HG03342 (cell line): ENCODE results near the gene AKAP6.
"Not testable (repeated sequence)": the region's sequence is repeated elsewhere in the genome, so short reads cannot be mapped to it uniquely, and the experiment has no call there.

Experiments used
- ATAC-seq: cut with Tn5 transposase; IDR thresholded peaks from one replicate; pipeline ENCODE4 v1.9.1; 2021; ENCODE audit warnings: mild to moderate bottlenecking, moderate library complexity; ENCODE audit not compliant: unreplicated experiment

The AKAP6 gene

DNA sequence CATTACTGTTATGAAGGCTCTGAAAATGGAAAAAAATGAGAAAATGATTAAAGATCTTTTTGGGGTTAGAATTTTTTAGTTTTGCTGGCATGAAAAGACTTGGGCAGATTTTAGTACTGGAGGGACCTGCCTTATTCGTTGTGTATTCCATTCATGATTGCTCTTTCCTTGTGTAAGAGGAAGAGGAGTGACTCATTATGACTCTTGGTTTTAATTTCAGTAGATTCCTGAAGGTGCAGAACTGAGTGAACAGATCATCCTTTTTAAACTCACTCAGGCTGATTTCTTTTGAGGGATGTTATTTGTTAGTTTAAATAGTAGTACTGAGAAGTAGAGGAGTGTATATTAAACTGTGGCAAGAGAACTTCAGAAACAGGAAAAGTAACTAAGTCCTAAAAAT, 41.6 kb downstream of the AKAP6 start:
- ATAC-seq, result no peak

GRCh38 chr14:32372154-32372553, 43.1 kb downstream of the AKAP6 start:
- ATAC-seq, result no peak

- not testable (repeated sequence) for ATAC-seq
These were observed 44.1 kb downstream of the AKAP6 start for GRCh38 chr14:32373174-32373573.

- ATAC-seq, result no peak
These were observed 45.1 kb downstream of the AKAP6 start for GRCh38 chr14:32374155-32374554.

DNA sequence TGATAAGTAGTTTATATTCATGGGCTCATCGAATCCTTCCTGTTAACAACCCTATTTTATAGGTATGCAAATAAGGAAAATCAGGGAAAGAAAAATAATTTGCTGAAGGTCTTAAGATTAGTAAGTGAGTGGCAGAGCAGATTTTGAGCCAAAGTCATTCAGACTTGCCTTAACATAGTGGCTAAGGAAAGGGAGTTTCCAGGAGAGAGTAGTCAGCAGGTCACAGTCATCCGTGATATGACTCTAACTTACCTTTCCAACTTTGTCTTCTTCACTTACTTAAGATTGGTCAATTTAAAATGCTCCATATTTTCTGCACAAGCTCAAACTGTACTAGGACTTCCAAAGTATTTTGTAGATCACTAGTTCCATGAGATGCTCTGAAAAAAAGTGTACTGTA, 46.6 kb downstream of the AKAP6 start:
- no peak for ATAC-seq

GRCh38 chr14:32377046-32377646, 48.0 kb downstream of the AKAP6 start:
- ATAC-seq, result no peak

- no peak for ATAC-seq
These were observed 49.2 kb downstream of the AKAP6 start for GRCh38 chr14:32378284-32378683.

GRCh38 chr14:32379447-32379846, 50.3 kb downstream of the AKAP6 start:
- ATAC-seq, result no peak

GRCh38 chr14:32381869-32382268, 52.8 kb downstream of the AKAP6 start:
- no peak for ATAC-seq

DNA sequence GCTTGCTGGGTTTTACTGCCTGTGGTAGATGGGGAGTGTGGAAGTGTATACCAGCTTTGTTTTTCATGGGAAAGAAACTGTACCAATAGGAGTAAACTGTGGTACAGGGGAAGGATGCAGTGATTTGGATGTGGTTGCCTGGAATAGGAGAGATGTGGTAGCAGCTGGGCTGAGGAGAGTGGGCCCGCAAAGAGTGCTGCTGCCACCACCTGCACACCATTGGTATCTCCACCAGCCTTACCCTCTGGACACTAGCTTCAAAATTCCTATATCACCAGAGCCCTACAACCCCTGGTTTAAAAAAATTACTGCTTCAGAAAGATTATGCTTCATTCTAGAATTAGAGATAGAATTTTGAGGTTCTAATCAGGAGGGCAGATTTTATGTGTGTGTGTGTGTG, 53.6 kb downstream of the AKAP6 start:
- no peak for ATAC-seq

GRCh38 chr14:32383364-32384009, 54.4 kb downstream of the AKAP6 start:
- no peak for ATAC-seq

DNA sequence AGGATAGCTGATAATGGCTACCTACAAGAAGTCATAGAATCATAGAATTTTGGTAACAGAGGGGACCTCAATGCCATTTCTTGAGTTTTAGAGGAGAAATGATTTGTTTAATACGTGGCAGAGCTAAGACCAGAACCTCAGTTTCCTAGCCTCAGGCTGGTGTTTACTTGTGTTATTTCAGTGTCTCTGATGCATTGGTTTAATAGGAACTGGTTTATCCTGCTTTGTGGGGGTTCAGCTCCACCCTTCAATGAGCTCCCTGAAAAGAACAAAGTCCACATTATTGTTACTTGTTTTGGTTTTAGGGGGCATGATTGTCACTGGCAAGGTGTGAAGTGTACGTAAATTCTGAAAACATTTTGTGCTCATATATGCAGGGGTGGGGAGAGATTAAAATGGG, 55.4 kb downstream of the AKAP6 start:
- no peak for ATAC-seq

GRCh38 chr14:32387295-32387694, 58.2 kb downstream of the AKAP6 start:
- ATAC-seq, result not testable (repeated sequence)

DNA sequence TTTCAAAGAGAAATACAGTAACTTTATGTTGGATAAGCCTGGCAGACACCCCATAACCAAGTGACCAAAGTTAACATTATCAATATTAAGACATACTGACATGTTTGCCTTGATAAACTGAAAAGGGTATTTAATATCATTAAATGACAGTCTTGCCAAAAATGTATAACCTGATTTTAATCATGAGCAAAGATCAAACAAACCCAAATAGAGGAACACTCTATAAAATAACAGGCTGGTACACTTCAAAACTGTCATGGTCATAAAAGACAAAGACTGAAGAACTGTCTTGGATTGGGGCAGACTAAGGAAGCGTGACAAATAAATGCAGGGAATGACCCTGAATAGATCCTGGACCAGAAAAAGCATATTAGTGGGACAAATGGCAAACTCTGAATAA, 64.0 kb downstream of the AKAP6 start:
- no peak for ATAC-seq

DNA sequence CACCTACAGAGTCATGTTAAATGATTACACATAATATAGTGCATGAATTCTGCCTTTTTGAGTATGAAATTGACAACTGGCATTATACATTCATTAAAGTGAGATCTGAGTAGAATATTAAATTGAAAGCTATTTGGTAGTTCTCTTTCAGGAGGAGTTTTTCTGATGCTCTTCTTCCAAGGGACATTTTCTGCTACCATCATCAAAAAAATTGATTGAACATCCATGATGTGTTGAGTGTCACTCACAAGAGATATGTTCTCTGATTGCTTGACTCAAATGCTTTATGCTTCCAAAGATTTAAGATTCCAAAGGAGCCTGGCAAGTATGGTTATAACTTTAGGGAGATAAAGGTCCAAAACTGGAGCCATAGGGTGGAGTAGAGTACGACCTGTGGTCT, 64.9 kb downstream of the AKAP6 start:
- ATAC-seq, result no peak

DNA sequence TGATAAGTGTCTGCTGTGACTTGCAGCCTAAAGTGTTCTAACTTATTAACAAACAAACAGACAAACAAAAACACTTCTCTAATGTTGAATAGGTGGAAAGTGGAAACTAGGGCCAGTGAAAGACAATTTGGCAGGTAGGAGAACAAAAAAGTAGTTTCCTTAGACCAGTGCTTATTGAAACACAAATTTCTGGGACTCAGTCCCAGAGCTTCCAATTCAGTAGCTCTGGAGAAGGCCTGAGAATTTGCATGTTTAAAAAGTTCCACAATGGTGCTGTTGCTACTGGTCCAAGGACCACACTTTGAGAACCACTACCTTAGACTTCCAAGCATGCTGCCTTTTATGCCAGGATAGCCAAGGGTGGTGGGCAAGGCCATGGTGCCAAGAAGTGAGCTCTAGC, 67.8 kb downstream of the AKAP6 start:
- no peak for ATAC-seq

GRCh38 chr14:32397861-32398640, 69.0 kb downstream of the AKAP6 start:
- ATAC-seq, result no peak

DNA sequence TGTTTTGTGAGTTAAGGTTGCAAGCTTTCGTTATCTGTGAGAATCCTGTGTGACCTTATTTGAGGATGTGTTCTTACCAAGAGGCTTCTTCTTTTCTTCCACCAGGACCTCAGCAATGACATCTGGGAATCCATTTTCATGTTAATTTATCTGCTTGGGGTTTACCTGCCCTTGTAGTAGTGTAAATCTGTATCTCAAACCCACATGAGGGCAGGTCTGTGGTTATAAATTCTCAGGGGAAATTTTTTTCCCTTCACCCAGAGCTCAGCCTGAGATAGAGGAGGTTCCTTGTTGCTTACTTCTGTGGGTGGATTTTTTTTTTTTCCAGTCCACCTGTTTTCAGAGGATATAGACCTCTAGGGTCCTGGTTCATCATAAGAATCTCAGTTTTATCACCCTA, 70.8 kb downstream of the AKAP6 start:
- no peak for ATAC-seq

GRCh38 chr14:32400480-32400879, 71.4 kb downstream of the AKAP6 start:
- ATAC-seq, result no peak

DNA sequence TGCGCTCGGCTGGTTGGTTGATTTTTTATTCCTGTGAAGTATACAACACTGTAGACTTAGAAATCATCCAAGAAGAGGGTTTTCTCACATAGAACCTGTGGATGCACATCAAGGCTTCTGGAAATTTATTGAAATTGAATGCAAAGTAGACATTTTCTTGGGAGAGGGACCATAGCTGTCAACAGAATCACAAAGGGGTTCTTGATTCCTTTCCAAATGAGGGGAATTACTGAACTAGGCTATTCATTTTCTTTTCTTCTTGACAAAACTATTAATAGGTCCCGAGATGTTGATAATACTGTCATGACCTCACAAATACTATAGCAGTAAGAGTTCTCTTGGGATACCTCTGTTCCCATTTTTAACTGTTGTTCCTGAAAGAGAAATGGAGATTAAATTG, 73.9 kb downstream of the AKAP6 start:
- no peak for ATAC-seq

GRCh38 chr14:32403688-32404087, 74.6 kb downstream of the AKAP6 start:
- ATAC-seq, result no peak
